Ascending aorta (tissue), 2 donors: ENCODE results near the gene ACYP2. TPM values are rescaled to one million over a fixed set of nuclear protein-coding genes. Genes with fewer than 3 reads are reported as not detected.
A peak's percentile ranks its signal among the peaks of the same experiment; 100 is the strongest.
"Not testable (repeated sequence)": the region's sequence is repeated elsewhere in the genome, so short reads cannot be mapped to it uniquely, and the experiment has no call there.

ENCODE experiments used
- DNase-seq, 2 donors: peaks; one replicate each; pipeline ENCODE4 v3.0.0-alpha.2; 2019; ENCODE audit warnings: low spot score in 2 of 2
- H3K27ac ChIP-seq, 2 donors: fragments of 200-600 bp; sonication (generic); one replicate each; pipeline ENCODE4 v1.5.1; 2016 to 2017; ENCODE audit warnings: mild to moderate bottlenecking in 1 of 2
- H3K27me3 ChIP-seq: fragments of 200-600 bp; sonication (generic); one replicate; pipeline ENCODE4 v1.5.1; 2017
- H3K36me3 ChIP-seq, 2 donors: fragments of 200-600 bp; sonication (generic); one replicate each; pipeline ENCODE4 v1.5.1; 2016
- H3K4me1 ChIP-seq, 2 donors: fragments of 200-600 bp; sonication (generic); one replicate each; pipeline ENCODE4 v1.5.1; 2016 to 2017; ENCODE audit warnings: mild to moderate bottlenecking in 1 of 2
- H3K4me3 ChIP-seq, 2 donors: fragments of 200-600 bp; sonication (generic); one replicate each; pipeline ENCODE4 v1.5.1; 2016 to 2017; ENCODE audit warnings: mild to moderate bottlenecking in 1 of 2
- H3K9me3 ChIP-seq, 2 donors: fragments of 200-600 bp; sonication (generic); one replicate each; pipeline ENCODE4 v1.5.1; 2016
- CTCF ChIP-seq, 3 experiments: fragments of 200-600 bp in 2 of 3; fragments of 450-650 bp in 1 of 3; sonication (generic) in 2 of 3; IDR thresholded peaks; one replicate each; pipeline ENCODE4 v1.5.1; 2016 to 2019; ENCODE audit warnings: antibody characterized with exemption in 3 of 3, mild to moderate bottlenecking in 1 of 3, moderate library complexity in 1 of 3
- intact Hi-C: fragments of 100-400 bp; cut with DNase I; formaldehyde crosslinking; loops from one replicate; pipeline ENCODE4 v1.15.1; 2023
- total RNA-seq: library from RNA; depleted of rRNA; stranded (reverse); fragments of >200 nt; gene quantifications from one replicate; pipeline ENCODE4 v1.1.0, GENCODE V29; 2016

The ACYP2 gene
- 0.96 TPM for total RNA-seq

- H3K27ac ChIP-seq = peak within 1 kb of the TSS; percentile 98 to 99
- intact Hi-C loops = loop anchor here (1.0 to 10.0 kb wide), 7 partner anchors 143 to 1399 kb away; partner anchors contain the start of genes CFAP36, CLHC1, EML6 and PSME4
- no peaks in the 10 kb centered on the region for H3K36me3 ChIP-seq
Measured at GRCh38 chr2:54115284-54116137, at the start of gene ACYP2. TSS of gene ACYP2 (plus strand) at chr2:54115615.

GRCh38 chr2:54065891-54066290 lies 49.5 kb upstream of the ACYP2 start:
- no peak for DNase-seq

More at GRCh38 chr2:54115284-54116137, at the start of gene ACYP2:
- peak in 1 of 3 experiments; percentile 5 for TF ChIP-seq CTCF (IDR thresholded peaks at IDR 0.05)
- H3K9me3 ChIP-seq = peaks cover 0 to 6% of the 10 kb centered on the region in 2 donors
- DNase-seq = peak; percentile 70 to 97
- H3K4me1 ChIP-seq = no peaks in the 10 kb centered on the region
- H3K4me3 ChIP-seq = peak within 1 kb of the TSS; percentile 62 to 83
- no peaks in the 10 kb centered on the region for H3K27me3 ChIP-seq

GRCh38 chr2:54067851-54068375 lies 47.5 kb upstream of the ACYP2 start:
- intact Hi-C loops = no loop called here
- Histone ChIP-seq H3K27ac (no peak overlapping the region), H3K4me1 (no peaks in the 10 kb centered on the region), H3K36me3 (no peaks in the 10 kb centered on the region), H3K9me3 (no peaks in the 10 kb centered on the region), H3K4me3 (no peak overlapping the region), H3K27me3 (no peaks in the 10 kb centered on the region)
- DNase-seq = no peak
- no peak for TF ChIP-seq CTCF (IDR thresholded peaks at IDR 0.05)

More at GRCh38 chr2:54065891-54066290, 49.5 kb upstream of the ACYP2 start:
- intact Hi-C loops = no loop called here
- H3K4me3 ChIP-seq = no peak overlapping the region
- H3K36me3 ChIP-seq = no peaks in the 10 kb centered on the region
- TF ChIP-seq CTCF (IDR thresholded peaks at IDR 0.05) = no peak
- no peaks in the 10 kb centered on the region for H3K4me1 ChIP-seq
- H3K9me3 ChIP-seq = no peaks in the 10 kb centered on the region
- H3K27ac ChIP-seq = no peak overlapping the region
- no peaks in the 10 kb centered on the region for H3K27me3 ChIP-seq

- H3K27me3 ChIP-seq, H3K9me3 ChIP-seq, DNase-seq, H3K36me3 ChIP-seq, H3K27ac ChIP-seq, H3K4me1 ChIP-seq, H3K4me3 ChIP-seq, intact Hi-C loops: not testable (repeated sequence)
Measured at GRCh38 chr2:54072483-54072882, 42.9 kb upstream of the ACYP2 start.

- Histone ChIP-seq H3K27ac (no peak overlapping the region), H3K27me3 (no peaks in the 10 kb centered on the region), H3K36me3 (no peaks in the 10 kb centered on the region), H3K4me3 (no peak overlapping the region), H3K4me1 (no peaks in the 10 kb centered on the region), H3K9me3 (no peaks in the 10 kb centered on the region)
- no peak for TF ChIP-seq CTCF (IDR thresholded peaks at IDR 0.05)
- intact Hi-C loops = no loop called here
- DNase-seq = no peak
Measured at GRCh38 chr2:54073796-54074195, 41.6 kb upstream of the ACYP2 start.
